ENCODE results near the gene CASP1.

- TF ChIP-seq CTCF (IDR thresholded peaks at IDR 0.05) (no peak), ZFX (IDR thresholded peaks at IDR 0.05; ENCODE audit: borderline replicate concordance) (no peak)
Measured at GRCh38 chr11:105071089-105071732, 36.3 kb upstream of the CASP1 start.
